Ovary (tissue), 9 donors: ENCODE results near the gene CD276. TPM values are rescaled to one million over a fixed set of nuclear protein-coding genes. Genes with fewer than 3 reads are reported as not detected.

Source experiments
- DNase-seq, 5 donors: peaks; one replicate each; pipeline ENCODE4 v3.0.0-alpha.2; 2019 to 2020
- H3K27ac ChIP-seq, 2 donors: fragments of 200-600 bp; one replicate each; pipeline versions ENCODE4 v1.5.1 to v1.8.0; 2019 to 2022
- H3K27me3 ChIP-seq: fragments of 200-600 bp; one replicate; pipeline ENCODE4 v1.8.0; 2022
- H3K36me3 ChIP-seq: fragments of 200-600 bp; sonication (generic); one replicate; pipeline ENCODE4 v1.5.1; 2019
- H3K4me1 ChIP-seq: one replicate; pipeline ENCODE4 v1.8.1; 2013; ENCODE audit warnings: mild to moderate bottlenecking, moderate library complexity; ENCODE audit not compliant: insufficient read depth
- H3K4me3 ChIP-seq: fragments of 200-600 bp; sonication (generic); one replicate; pipeline ENCODE4 v1.5.1; 2017
- H3K9me3 ChIP-seq, 2 donors: fragments of 200-600 bp in 1 of 2; sonication (generic) in 1 of 2; one replicate each; pipeline versions ENCODE4 v1.5.1 to v1.8.1; 2013 to 2019; ENCODE audit warnings: mild to moderate bottlenecking in 1 of 2, moderate library complexity in 1 of 2
- CTCF ChIP-seq, 3 donors: fragments of 450-650 bp in 2 of 3; fragments of 200-600 bp in 1 of 3; IDR thresholded peaks; one replicate each; pipeline versions ENCODE4 v1.5.1 to v1.8.0; 2016 to 2022; ENCODE audit warnings: antibody characterized with exemption in 3 of 3, mild to moderate bottlenecking in 1 of 3
- EP300 ChIP-seq: sonication (generic); formaldehyde crosslinking; IDR thresholded peaks from one replicate; pipeline ENCODE4 v1.6.1; 2017; ENCODE audit warnings: antibody characterized with exemption
- POLR2A ChIP-seq: fragments of 450-650 bp; IDR thresholded peaks from one replicate; pipeline ENCODE4 v1.6.1; 2017; ENCODE audit warnings: antibody characterized with exemption, mild to moderate bottlenecking, moderate library complexity
- WGBS, 3 donors: extraction: QIAGEN DNeasy Blood & Tissue Kit in 1 of 3; methylation state at CpG; one replicate each; pipeline versions ENCODE4 v1.1.5 to v1.1.7; 2013 to 2017; 5-methylcytosine and 5-hydroxymethylcytosine counted together
- intact Hi-C, 4 donors: fragments of 100-400 bp; cut with DNase I; formaldehyde crosslinking; loops; one replicate each; pipeline versions ENCODE4 v1.11.0 to v1.15.1; 2022 to 2023
- polyA plus RNA-seq, 2 donors: library from polyadenylated mRNA; stranded (reverse); fragments of 200-250 nt in 1 of 2; fragments of 350-450 nt in 1 of 2; fragmentation: Illumina TruSeq in 1 of 2; extraction: RNeasy Lipid Tissue Mini Kit (QIAGEN cat#74804) in 1 of 2; gene quantifications; one replicate each; pipeline ENCODE4 v1.2.3, GENCODE V29; 2013 to 2014
- total RNA-seq, 7 donors: library from RNA; depleted of rRNA in 2 of 7; stranded (reverse); fragments of >200 nt in 2 of 7; fragmentation: NEBNext Ultra II Directional in 3 of 7; extraction: Animal tissue kit (Norgen Biotek cat#: 25700) in 3 of 7; gene quantifications; one replicate each; pipeline versions ENCODE4 v1.1.0 to v1.2.4, GENCODE V29; 2016 to 2023
- donor health status: DM: no; HTN: no; CAD: no; lungs with moderate emphysema.
- donor health status: DM: no; HTN: no; CAD: no.
- donor health status: Bipolar disorder and iron deficiency.
- donor health status: DM: yes; HTN: yes; CAD: no.
- donor health status: DM: no; HTN: no; CAD: no.
- donor health status: DM: yes; HTN: yes; CAD: no.

CD276 gene
- total and polyA plus RNA-seq, 9 donors, result 22.5 to 69.2 (median 53.7) TPM

- Histone ChIP-seq H3K4me1 (peaks cover 3% of the 10 kb centered on the region), H3K27me3 (no peaks in the 10 kb centered on the region), H3K4me3 (no peak overlapping the region), H3K36me3 (no peaks in the 10 kb centered on the region), H3K9me3 (no peaks in the 10 kb centered on the region), H3K27ac (no peak overlapping the region)
- no peak for TF ChIP-seq POLR2A
- no peak for TF ChIP-seq EP300
- no peak for TF ChIP-seq CTCF (IDR thresholded peaks at IDR 0.05)
- intact Hi-C loops, result no loop called here
- DNase-seq, result no peak
- 89 to 95% (median 89%) methylated on average over 1 of the region's 1 CpG for WGBS, 3 donors
These were observed 60.1 kb downstream of the CD276 start for GRCh38 chr15:73744293-73744692.

GRCh38 chr15:73745073-73745472, 60.9 kb downstream of the CD276 start:
- 81 to 83% (median 82%) methylated on average over 7 of the region's 7 CpGs for WGBS, 3 donors
- no peaks in the 10 kb centered on the region for H3K9me3 ChIP-seq
- TF ChIP-seq CTCF (IDR thresholded peaks at IDR 0.05) (no peak), EP300 (no peak), POLR2A (no peak)
- peaks cover 3% of the 10 kb centered on the region for H3K4me1 ChIP-seq
- H3K27me3 ChIP-seq, result no peaks in the 10 kb centered on the region
- H3K27ac ChIP-seq, result no peak overlapping the region
- intact Hi-C loops, result no loop called here
- no peak overlapping the region for H3K4me3 ChIP-seq
- DNase-seq, result no peak
- no peaks in the 10 kb centered on the region for H3K36me3 ChIP-seq

- Histone ChIP-seq H3K9me3 (no peaks in the 10 kb centered on the region), H3K36me3 (no peaks in the 10 kb centered on the region), H3K27ac (no peak overlapping the region), H3K4me1 (peaks cover 4% of the 10 kb centered on the region), H3K27me3 (no peaks in the 10 kb centered on the region), H3K4me3 (no peak overlapping the region)
- no peak for DNase-seq
- TF ChIP-seq CTCF (IDR thresholded peaks at IDR 0.05) (no peak), EP300 (no peak), POLR2A (no peak)
- intact Hi-C loops, result no loop called here
- 35 to 44% (median 38%) methylated on average over 8 of the region's 8 CpGs for WGBS, 3 donors
These were observed 62.1 kb downstream of the CD276 start for GRCh38 chr15:73746261-73746660.

- no peaks in the 10 kb centered on the region for H3K36me3 ChIP-seq
- DNase-seq, result no peak
- no peaks in the 10 kb centered on the region for H3K27me3 ChIP-seq
- intact Hi-C loops, result no loop called here
- H3K9me3 ChIP-seq, result no peaks in the 10 kb centered on the region
- no peak overlapping the region for H3K4me3 ChIP-seq
- 9 to 22% (median 10%) methylated on average over 7 of the region's 7 CpGs for WGBS, 3 donors
- no peak for TF ChIP-seq CTCF (IDR thresholded peaks at IDR 0.05)
- no peak for TF ChIP-seq POLR2A
- TF ChIP-seq EP300, result no peak
- no peak overlapping the region for H3K27ac ChIP-seq
- peaks cover 6% of the 10 kb centered on the region for H3K4me1 ChIP-seq
These were observed 62.7 kb downstream of the CD276 start for GRCh38 chr15:73746883-73747282.
